Tibial nerve (tissue), 4 donors: ENCODE results near the gene CFAP57. TPM values are rescaled to one million over a fixed set of nuclear protein-coding genes. Genes with fewer than 3 reads are reported as not detected.
"Not testable (repeated sequence)": the region's sequence is repeated elsewhere in the genome, so short reads cannot be mapped to it uniquely, and the experiment has no call there.

ENCODE experiments used
- DNase-seq, 2 donors: peaks; one replicate each; pipeline ENCODE4 v3.0.0-alpha.2; 2019; ENCODE audit warnings: low spot score in 2 of 2
- H3K27ac ChIP-seq, 4 donors: fragments of 200-600 bp; sonication (generic) in 3 of 4; one replicate each; pipeline ENCODE4 v1.5.1; 2017 to 2019; ENCODE audit warnings: mild to moderate bottlenecking in 1 of 4
- H3K27me3 ChIP-seq, 2 donors: fragments of 200-600 bp; sonication (generic) in 1 of 2; one replicate each; pipeline versions ENCODE4 v1.5.1 to v1.6.0; 2017 to 2019
- H3K36me3 ChIP-seq, 3 donors: fragments of 200-600 bp; sonication (generic); one replicate each; pipeline ENCODE4 v1.5.1; 2018 to 2019
- H3K4me1 ChIP-seq, 4 donors: fragments of 200-600 bp; sonication (generic) in 3 of 4; one replicate each; pipeline ENCODE4 v1.5.1; 2017 to 2019
- H3K4me3 ChIP-seq, 4 donors: fragments of 200-600 bp; sonication (generic) in 3 of 4; one replicate each; pipeline ENCODE4 v1.5.1; 2017 to 2019; ENCODE audit warnings: mild to moderate bottlenecking in 1 of 4, moderate library complexity in 1 of 4
- H3K9me3 ChIP-seq, 4 donors: fragments of 200-600 bp; sonication (generic) in 3 of 4; one replicate each; pipeline ENCODE4 v1.5.1; 2017 to 2019
- CTCF ChIP-seq, 5 experiments: fragments of 200-600 bp in 3 of 5; fragments of 450-650 bp in 2 of 5; sonication (generic) in 3 of 5; IDR thresholded peaks; one replicate each; pipeline ENCODE4 v1.5.1; 2016 to 2019; ENCODE audit warnings: antibody characterized with exemption in 5 of 5, mild to moderate bottlenecking in 3 of 5, moderate library complexity in 2 of 5
- EP300 ChIP-seq, 2 donors: sonication (generic); formaldehyde crosslinking; IDR thresholded peaks; one replicate each; pipeline ENCODE4 v1.6.1; 2017; ENCODE audit warnings: antibody characterized with exemption in 2 of 2, mild to moderate bottlenecking in 1 of 2
- POLR2A ChIP-seq, 2 donors: fragments of 450-650 bp; IDR thresholded peaks; one replicate each; pipeline ENCODE4 v1.6.1; 2017; ENCODE audit warnings: antibody characterized with exemption in 2 of 2, mild to moderate bottlenecking in 2 of 2, moderate library complexity in 2 of 2
- WGBS, 2 donors: methylation state at CpG; one replicate each; pipeline ENCODE4 v1.1.5; 2018; 5-methylcytosine and 5-hydroxymethylcytosine counted together
- total RNA-seq, 4 donors: library from RNA; depleted of rRNA; stranded (reverse); fragments of >200 nt; gene quantifications; one replicate each; pipeline ENCODE4 v1.1.0, GENCODE V29; 2016

The CFAP57 gene
- total RNA-seq, 4 donors from 2014 or later: 0.21 to 0.30 (median 0.22) TPM; not detected in 1

GRCh38 chr1:43134640-43135039 lies 37.5 kb upstream of the CFAP57 start:
- TF ChIP-seq EP300 (IDR thresholded peaks at IDR 0.05) (no peak), POLR2A (IDR thresholded peaks at IDR 0.05) (no peak), CTCF (IDR thresholded peaks at IDR 0.05) (no peak)

GRCh38 chr1:43135857-43136781 lies 36.0 kb upstream of the CFAP57 start:
- WGBS, 2 donors: 82 to 88% methylated on average over 9 of the region's 9 CpGs
- H3K36me3 ChIP-seq: no peaks in the 10 kb centered on the region
- no peaks in the 10 kb centered on the region for H3K27me3 ChIP-seq
- TF ChIP-seq EP300 (IDR thresholded peaks at IDR 0.05): no peak
- no peak for TF ChIP-seq CTCF (IDR thresholded peaks at IDR 0.05)
- no peak for TF ChIP-seq POLR2A (IDR thresholded peaks at IDR 0.05)
- peaks cover 0 to 7% (median 0%) of the 10 kb centered on the region in 4 donors for H3K9me3 ChIP-seq
- no peak overlapping the region for H3K4me3 ChIP-seq
- no peak overlapping the region for H3K27ac ChIP-seq
- H3K4me1 ChIP-seq: no peaks in the 10 kb centered on the region
- no peak for DNase-seq

More at GRCh38 chr1:43134640-43135039, 37.5 kb upstream of the CFAP57 start:
- no peaks in the 10 kb centered on the region for H3K27me3 ChIP-seq
- peaks cover 0 to 3% (median 0%) of the 10 kb centered on the region in 4 donors for H3K9me3 ChIP-seq
- no peak for DNase-seq
- H3K36me3 ChIP-seq: no peaks in the 10 kb centered on the region
- no peaks in the 10 kb centered on the region for H3K4me1 ChIP-seq
- H3K4me3 ChIP-seq: no peak overlapping the region
- H3K27ac ChIP-seq: no peak overlapping the region

- no peaks in the 10 kb centered on the region for H3K4me1 ChIP-seq
- TF ChIP-seq POLR2A (IDR thresholded peaks at IDR 0.05): no peak
- no peak for TF ChIP-seq CTCF (IDR thresholded peaks at IDR 0.05)
- TF ChIP-seq EP300 (IDR thresholded peaks at IDR 0.05): no peak
- WGBS, 2 donors: 74 to 77% methylated on average over 7 of the region's 7 CpGs
- H3K9me3 ChIP-seq: peaks cover 0 to 7% (median 0%) of the 10 kb centered on the region in 4 donors
- no peaks in the 10 kb centered on the region for H3K27me3 ChIP-seq
- H3K4me3 ChIP-seq: no peak overlapping the region
- H3K36me3 ChIP-seq: no peaks in the 10 kb centered on the region
- DNase-seq: no peak
- no peak overlapping the region for H3K27ac ChIP-seq
These were observed 34.6 kb upstream of the CFAP57 start for GRCh38 chr1:43137445-43138052.

DNA sequence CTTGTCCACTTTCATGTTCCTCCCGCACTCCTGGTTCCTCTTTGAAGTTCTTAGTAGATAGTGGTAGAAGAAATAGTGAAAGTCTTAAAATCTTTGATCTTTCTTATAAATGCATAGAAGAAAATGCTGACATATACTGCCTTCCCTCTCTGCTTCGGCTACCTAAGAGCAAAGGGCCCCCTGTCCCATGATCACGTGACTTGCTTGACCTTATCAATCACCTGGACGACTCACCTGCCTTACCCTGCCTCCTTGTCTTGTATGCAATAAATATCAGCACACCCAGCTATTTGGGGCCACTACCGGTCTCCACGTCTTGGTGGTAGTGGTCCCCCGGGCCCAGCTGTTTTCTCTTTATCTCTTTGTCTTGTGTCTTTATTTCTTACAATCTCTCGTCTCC lies 32.8 kb upstream of the CFAP57 start:
- H3K9me3 ChIP-seq, DNase-seq, H3K4me1 ChIP-seq, H3K27ac ChIP-seq, H3K36me3 ChIP-seq, H3K27me3 ChIP-seq, H3K4me3 ChIP-seq: not testable (repeated sequence)
- WGBS, 2 donors: 92 to 93% methylated on average over 8 of the region's 8 CpGs

- no peaks in the 10 kb centered on the region for H3K4me1 ChIP-seq
- H3K27me3 ChIP-seq: peaks cover 0 to 6% of the 10 kb centered on the region in 2 donors
- H3K9me3 ChIP-seq: peaks cover 0 to 7% (median 0%) of the 10 kb centered on the region in 4 donors
- no peak for DNase-seq
- TF ChIP-seq CTCF (IDR thresholded peaks at IDR 0.05) (no peak), POLR2A (IDR thresholded peaks at IDR 0.05) (no peak), EP300 (IDR thresholded peaks at IDR 0.05) (no peak)
- no peak overlapping the region for H3K4me3 ChIP-seq
- no peak overlapping the region for H3K27ac ChIP-seq
- H3K36me3 ChIP-seq: no peaks in the 10 kb centered on the region
These were observed 32.1 kb upstream of the CFAP57 start for GRCh38 chr1:43140010-43140409.
